ENCODE data around the gene PPFIA3.
"Not testable (repeated sequence)": the region's sequence is repeated elsewhere in the genome, so short reads cannot be mapped to it uniquely, and the experiment has no call there.

Gene PPFIA3

GRCh38 chr19:49150106-49150943 is 31.0 kb downstream of the PPFIA3 start:
- DNase-seq: peak; percentile 27

- no peak for DNase-seq
These were observed 31.6 kb downstream of the PPFIA3 start for GRCh38 chr19:49150944-49151243.

GRCh38 chr19:49151267-49152118 is 32.1 kb downstream of the PPFIA3 start:
- DNase-seq: peak; percentile 45

GRCh38 chr19:49152119-49152550 is 32.8 kb downstream of the PPFIA3 start:
- no peak for DNase-seq

- DNase-seq: no peak
These were observed 33.9 kb downstream of the PPFIA3 start for GRCh38 chr19:49153167-49153809.

- no peak for DNase-seq
These were observed 34.9 kb downstream of the PPFIA3 start for GRCh38 chr19:49154279-49154678.

- no peak for DNase-seq
These were observed 35.9 kb downstream of the PPFIA3 start, which contains the start of gene HRC for GRCh38 chr19:49155005-49155819. HRC (minus strand) TSS chr19:49155396; CDS start chr19:49155237, 159 bp downstream.

- no peak for DNase-seq
These were observed 36.5 kb downstream of the PPFIA3 start for GRCh38 chr19:49155820-49156346.

GRCh38 chr19:49157445-49158224 is 38.3 kb downstream of the PPFIA3 start, which contains the start of gene TRPM4:
TRPM4 (plus strand) TSS chr19:49157792; CDS start chr19:49157867, 75 bp downstream.
- DNase-seq: peak; percentile 56

GRCh38 chr19:49160450-49161189 is 41.3 kb downstream of the PPFIA3 start:
- DNase-seq: no peak

GRCh38 chr19:49161987-49162386 is 42.6 kb downstream of the PPFIA3 start:
- DNase-seq: no peak

GRCh38 chr19:49165111-49165750 is 45.9 kb downstream of the PPFIA3 start:
- DNase-seq: no peak

GRCh38 chr19:49165865-49166301 is 46.5 kb downstream of the PPFIA3 start:
- DNase-seq: no peak

GRCh38 chr19:49167857-49168409 is 48.6 kb downstream of the PPFIA3 start:
- no peak for DNase-seq

GRCh38 chr19:49168421-49168820 is 49.1 kb downstream of the PPFIA3 start:
- DNase-seq: no peak

- DNase-seq: no peak
These were observed 53.9 kb downstream of the PPFIA3 start for GRCh38 chr19:49173198-49173597.

GRCh38 chr19:49180659-49181058 is 61.3 kb downstream of the PPFIA3 start:
- DNase-seq: no peak

GRCh38 chr19:49182010-49182847 is 62.9 kb downstream of the PPFIA3 start:
- not testable (repeated sequence) for DNase-seq

Data from activated naive CD4-positive, alpha-beta T cell treated with anti-CD3 and anti-CD28 coated beads, Interleukin-2, amount 50 U/mL, for 16 hours (primary cell).